Measurements from ENCODE around the gene SESN1.

Gene SESN1

GRCh38 chr6:109021870-109022269 lies 72.8 kb downstream of the SESN1 start:
- DNase-seq (ENCODE audit: low read depth): no peak
- no peak overlapping the region for H3K4me3 ChIP-seq (replicated peaks; ENCODE audit: low read depth, low read length)
- no peak for TF ChIP-seq CTCF (IDR thresholded peaks at IDR 0.05; ENCODE audit: low read length, missing control alignments)

- DNase-seq (ENCODE audit: low read depth): no peak
- TF ChIP-seq CTCF (IDR thresholded peaks at IDR 0.05; ENCODE audit: low read length, missing control alignments): no peak
These were observed 74.7 kb downstream of the SESN1 start for GRCh38 chr6:109019911-109020310.

GRCh38 chr6:109015176-109015575 lies 79.5 kb downstream of the SESN1 start:
- no peak overlapping the region for H3K4me3 ChIP-seq (replicated peaks; ENCODE audit: low read depth, low read length)
- DNase-seq (ENCODE audit: low read depth): no peak
- no peak for TF ChIP-seq CTCF (IDR thresholded peaks at IDR 0.05; ENCODE audit: low read length, missing control alignments)

More at GRCh38 chr6:109019911-109020310, 74.7 kb downstream of the SESN1 start:
- H3K4me3 ChIP-seq (replicated peaks; ENCODE audit: low read depth, low read length): no peak overlapping the region

GRCh38 chr6:109014606-109015005 lies 80.0 kb downstream of the SESN1 start:
- no peak for TF ChIP-seq CTCF (IDR thresholded peaks at IDR 0.05; ENCODE audit: low read length, missing control alignments)
- no peak overlapping the region for H3K4me3 ChIP-seq (replicated peaks; ENCODE audit: low read depth, low read length)
- DNase-seq (ENCODE audit: low read depth): no peak

GRCh38 chr6:109013656-109014305 lies 80.9 kb downstream of the SESN1 start:
- TF ChIP-seq CTCF (IDR thresholded peaks at IDR 0.05; ENCODE audit: low read length, missing control alignments): no peak
- H3K4me3 ChIP-seq (replicated peaks; ENCODE audit: low read depth, low read length): no peak overlapping the region
- no peak for DNase-seq (ENCODE audit: low read depth)

- DNase-seq (ENCODE audit: low read depth): no peak
- no peak for TF ChIP-seq CTCF (IDR thresholded peaks at IDR 0.05; ENCODE audit: low read length, missing control alignments)
- no peak overlapping the region for H3K4me3 ChIP-seq (replicated peaks; ENCODE audit: low read depth, low read length)
These were observed 83.9 kb downstream of the SESN1 start for GRCh38 chr6:109010705-109011102.
